ENCODE results near the gene VWA2. TPM values are rescaled to one million over a fixed set of nuclear protein-coding genes. Genes with fewer than 3 reads are reported as not detected.

VWA2 gene
- total RNA-seq, 2 donors from 2014 or later: 14.6 to 24.2 TPM

DNA sequence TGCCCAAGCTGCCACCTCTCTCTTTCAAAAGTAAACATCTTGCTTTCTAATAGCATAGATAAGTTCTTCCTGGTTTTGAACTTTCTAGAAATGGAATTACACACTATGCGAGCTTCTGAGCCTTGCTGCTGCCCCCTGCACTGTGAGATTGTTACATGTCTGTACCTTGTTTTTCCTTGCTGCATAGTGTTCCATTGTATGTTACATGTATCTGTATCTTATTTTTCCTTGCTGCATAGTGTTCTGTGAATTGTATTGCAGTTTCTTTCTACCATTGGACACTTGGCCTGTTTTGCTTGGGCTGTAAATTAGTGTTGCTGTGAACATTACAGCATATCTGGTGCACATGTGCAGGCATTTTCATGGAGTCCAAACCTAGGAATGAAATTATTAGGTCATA, 24.0 kb upstream of the VWA2 start:
- Histone ChIP-seq H3K9me3 (no peaks in the 10 kb centered on the region), H3K4me1 (replicated peaks) (no peaks in the 10 kb centered on the region), H3K27ac (no peak overlapping the region), H3K27me3 (replicated peaks; ENCODE audit: insufficient read depth) (no peaks in the 10 kb centered on the region), H3K4me3 (no peak overlapping the region), H3K36me3 (no peaks in the 10 kb centered on the region)
- intact Hi-C loops (cut with DNase I): no loop called here
- TF ChIP-seq POLR2A (IDR thresholded peaks at IDR 0.05) (no peak), POLR2AphosphoS5 (IDR thresholded peaks at IDR 0.05) (no peak)
- TF ChIP-seq, protein P1, sequence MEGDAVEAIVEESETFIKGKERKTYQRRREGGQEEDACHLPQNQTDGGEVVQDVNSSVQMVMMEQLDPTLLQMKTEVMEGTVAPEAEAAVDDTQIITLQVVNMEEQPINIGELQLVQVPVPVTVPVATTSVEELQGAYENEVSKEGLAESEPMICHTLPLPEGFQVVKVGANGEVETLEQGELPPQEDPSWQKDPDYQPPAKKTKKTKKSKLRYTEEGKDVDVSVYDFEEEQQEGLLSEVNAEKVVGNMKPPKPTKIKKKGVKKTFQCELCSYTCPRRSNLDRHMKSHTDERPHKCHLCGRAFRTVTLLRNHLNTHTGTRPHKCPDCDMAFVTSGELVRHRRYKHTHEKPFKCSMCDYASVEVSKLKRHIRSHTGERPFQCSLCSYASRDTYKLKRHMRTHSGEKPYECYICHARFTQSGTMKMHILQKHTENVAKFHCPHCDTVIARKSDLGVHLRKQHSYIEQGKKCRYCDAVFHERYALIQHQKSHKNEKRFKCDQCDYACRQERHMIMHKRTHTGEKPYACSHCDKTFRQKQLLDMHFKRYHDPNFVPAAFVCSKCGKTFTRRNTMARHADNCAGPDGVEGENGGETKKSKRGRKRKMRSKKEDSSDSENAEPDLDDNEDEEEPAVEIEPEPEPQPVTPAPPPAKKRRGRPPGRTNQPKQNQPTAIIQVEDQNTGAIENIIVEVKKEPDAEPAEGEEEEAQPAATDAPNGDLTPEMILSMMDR (IDR thresholded peaks at IDR 0.05): no peak
- DNase-seq (ENCODE audit: low spot score): no peak
- WGBS: 86% methylated on average over 1 of the region's 1 CpG

DNA sequence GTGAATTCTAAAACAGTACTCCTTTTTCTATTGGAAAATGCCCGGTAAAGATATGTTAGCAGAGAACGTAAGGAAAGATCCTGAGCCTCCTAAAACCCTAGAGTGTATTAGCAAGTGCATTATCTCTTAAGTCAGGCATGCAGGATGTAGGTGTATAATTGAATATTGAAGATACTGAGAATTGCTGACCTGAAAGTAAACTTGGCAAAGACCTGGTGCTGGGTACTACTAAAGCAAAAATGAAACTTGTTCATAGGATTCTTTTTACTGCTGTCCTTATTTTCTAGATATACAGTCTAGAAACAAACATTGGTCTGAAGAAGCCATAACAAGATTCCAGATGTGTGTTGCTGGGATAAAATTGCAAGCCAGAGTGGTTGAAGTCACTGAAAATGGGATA, 18.8 kb upstream of the VWA2 start:
- DNase-seq (ENCODE audit: low spot score): no peak
- no peaks in the 10 kb centered on the region for H3K27me3 ChIP-seq (replicated peaks; ENCODE audit: insufficient read depth)
- no peaks in the 10 kb centered on the region for H3K9me3 ChIP-seq
- H3K36me3 ChIP-seq: no peaks in the 10 kb centered on the region
- TF ChIP-seq, protein P1 (IDR thresholded peaks at IDR 0.05): no peak
- TF ChIP-seq POLR2A (IDR thresholded peaks at IDR 0.05) (no peak), POLR2AphosphoS5 (IDR thresholded peaks at IDR 0.05) (no peak)
- no peaks in the 10 kb centered on the region for H3K4me1 ChIP-seq (replicated peaks)
- WGBS: 98% methylated on average over 2 of the region's 2 CpGs
- H3K27ac ChIP-seq: no peak overlapping the region
- intact Hi-C loops (cut with DNase I): no loop called here
- H3K4me3 ChIP-seq: no peak overlapping the region

DNA sequence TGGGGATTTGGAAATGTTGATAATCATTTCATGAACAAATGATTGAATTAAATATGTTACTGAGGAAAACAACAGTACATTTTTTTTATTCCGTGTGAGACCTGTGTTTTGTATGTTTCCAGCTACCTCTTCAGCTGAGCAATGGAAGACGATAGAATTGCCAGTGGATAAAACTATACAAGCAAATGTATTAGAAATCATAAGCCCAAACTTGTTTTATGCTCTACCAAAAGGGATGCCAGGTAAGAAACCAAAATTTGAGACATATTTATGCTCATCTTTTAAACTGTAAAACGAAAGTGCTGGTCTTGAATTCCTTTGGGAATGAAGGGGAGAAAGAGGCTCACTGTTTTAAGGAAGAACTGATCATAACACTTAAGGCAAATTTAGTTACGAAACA, 17.8 kb upstream of the VWA2 start:
- Histone ChIP-seq H3K4me3 (no peak overlapping the region), H3K9me3 (no peaks in the 10 kb centered on the region), H3K27me3 (replicated peaks; ENCODE audit: insufficient read depth) (no peaks in the 10 kb centered on the region), H3K27ac (no peak overlapping the region), H3K4me1 (replicated peaks) (no peaks in the 10 kb centered on the region), H3K36me3 (no peaks in the 10 kb centered on the region)
- intact Hi-C loops (cut with DNase I): no loop called here
- no peak for DNase-seq (ENCODE audit: low spot score)
- TF ChIP-seq POLR2AphosphoS5 (IDR thresholded peaks at IDR 0.05): no peak
- TF ChIP-seq POLR2A (IDR thresholded peaks at IDR 0.05): no peak
- TF ChIP-seq, protein P1 (IDR thresholded peaks at IDR 0.05): no peak
- 62% methylated on average over 4 of the region's 4 CpGs for WGBS

- no peak for DNase-seq (ENCODE audit: low spot score)
- 78% methylated on average over 4 of the region's 4 CpGs for WGBS
- no peaks in the 10 kb centered on the region for H3K36me3 ChIP-seq
- no peak overlapping the region for H3K4me3 ChIP-seq
- intact Hi-C loops (cut with DNase I): no loop called here
- no peak overlapping the region for H3K27ac ChIP-seq
- TF ChIP-seq POLR2A (IDR thresholded peaks at IDR 0.05): no peak
- TF ChIP-seq, protein P1 (IDR thresholded peaks at IDR 0.05): no peak
- TF ChIP-seq POLR2AphosphoS5 (IDR thresholded peaks at IDR 0.05): no peak
- no peaks in the 10 kb centered on the region for H3K27me3 ChIP-seq (replicated peaks; ENCODE audit: insufficient read depth)
- no peaks in the 10 kb centered on the region for H3K4me1 ChIP-seq (replicated peaks)
- H3K9me3 ChIP-seq: no peaks in the 10 kb centered on the region
Observed at GRCh38 chr10:114223066-114223465, 16.0 kb upstream of the VWA2 start.

DNA sequence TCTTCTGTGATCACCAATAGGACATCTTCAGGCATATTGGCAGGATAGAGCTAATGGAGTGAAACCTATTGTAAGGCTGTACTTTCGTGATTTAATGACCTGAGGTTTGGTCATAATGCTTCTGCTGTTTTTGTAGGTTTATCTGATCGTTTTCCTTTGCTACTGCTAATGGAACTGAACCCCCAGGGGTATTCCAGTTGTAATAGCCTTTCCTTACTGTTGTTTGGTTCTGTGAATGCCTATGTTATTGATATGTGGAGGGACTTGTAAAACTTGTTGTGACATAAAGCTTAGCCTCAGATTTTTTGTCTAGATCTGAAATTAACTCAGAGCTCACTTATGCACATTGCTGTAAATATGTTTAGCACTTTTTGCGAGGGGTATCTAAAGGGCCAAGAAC, 10.9 kb upstream of the VWA2 start:
- H3K4me1 ChIP-seq (replicated peaks): no peaks in the 10 kb centered on the region
- intact Hi-C loops (cut with DNase I): no loop called here
- TF ChIP-seq POLR2A (IDR thresholded peaks at IDR 0.05) (no peak), POLR2AphosphoS5 (IDR thresholded peaks at IDR 0.05) (no peak)
- TF ChIP-seq, protein P1 (IDR thresholded peaks at IDR 0.05): no peak
- no peak for DNase-seq (ENCODE audit: low spot score)
- H3K9me3 ChIP-seq: no peaks in the 10 kb centered on the region
- no peaks in the 10 kb centered on the region for H3K36me3 ChIP-seq
- no peak overlapping the region for H3K27ac ChIP-seq
- WGBS: 32% methylated on average over 3 of the region's 3 CpGs
- no peak overlapping the region for H3K4me3 ChIP-seq
- H3K27me3 ChIP-seq (replicated peaks; ENCODE audit: insufficient read depth): no peaks in the 10 kb centered on the region

Measured in prostate gland (tissue), 2 donors.